Ishikawa (cell line): ENCODE measurements around the gene DBF4B.

ENCODE experiments used
- CEBPB ChIP-seq: IDR thresholded peaks from 2 replicates; pipeline ENCODE4 v1.6.1; 2012
- CREB1 ChIP-seq: IDR thresholded peaks from 2 replicates; pipeline ENCODE4 v1.6.1; 2012; ENCODE audit warnings: low read depth
- EGR1 ChIP-seq: IDR thresholded peaks from 2 replicates; pipeline ENCODE4 v1.6.1; 2012
- EP300 ChIP-seq: IDR thresholded peaks from 2 replicates; pipeline ENCODE4 v1.6.1; 2012; ENCODE audit warnings: borderline replicate concordance
- FOXM1 ChIP-seq: IDR thresholded peaks from 2 replicates; pipeline ENCODE4 v1.6.1; 2012; ENCODE audit warnings: low read depth, borderline replicate concordance
- NFIC ChIP-seq: IDR thresholded peaks from 2 replicates; pipeline ENCODE4 v1.6.1; 2012
- RAD21 ChIP-seq: IDR thresholded peaks from 2 replicates; pipeline ENCODE4 v1.6.1; 2012; ENCODE audit warnings: low read depth
- TAF1 ChIP-seq: IDR thresholded peaks from 2 replicates; pipeline ENCODE4 v1.6.1; 2012; ENCODE audit warnings: low read depth, mild to moderate bottlenecking
- TCF12 ChIP-seq: IDR thresholded peaks from 2 replicates; pipeline ENCODE4 v1.6.1; 2012; ENCODE audit warnings: low read depth
- TEAD4 ChIP-seq: IDR thresholded peaks from 2 replicates; pipeline ENCODE4 v1.6.1; 2012
- USF1 ChIP-seq: IDR thresholded peaks from 2 replicates; pipeline ENCODE4 v1.6.1; 2012
- YY1 ChIP-seq: IDR thresholded peaks from 2 replicates; pipeline ENCODE4 v1.6.1; 2012; ENCODE audit warnings: low read depth
- TF ChIP-seq, protein P1 (sequence below): IDR thresholded peaks from 2 replicates; pipeline ENCODE4 v1.6.1; 2012; ENCODE audit warnings: low read depth, mild to moderate bottlenecking
- TF ChIP-seq, protein P2 (sequence below): IDR thresholded peaks from 2 replicates; pipeline ENCODE4 v1.6.1; 2012

The DBF4B gene

GRCh38 chr17:44777394-44778348 is 69.2 kb downstream of the DBF4B start:
- no peak for TF ChIP-seq CREB1
- no peak for TF ChIP-seq EP300
- TF ChIP-seq TCF12 = no peak
- no peak for TF ChIP-seq TAF1
- no peak for TF ChIP-seq EGR1
- no peak for TF ChIP-seq FOXM1
- TF ChIP-seq TEAD4 = no peak
- TF ChIP-seq, protein P1, sequence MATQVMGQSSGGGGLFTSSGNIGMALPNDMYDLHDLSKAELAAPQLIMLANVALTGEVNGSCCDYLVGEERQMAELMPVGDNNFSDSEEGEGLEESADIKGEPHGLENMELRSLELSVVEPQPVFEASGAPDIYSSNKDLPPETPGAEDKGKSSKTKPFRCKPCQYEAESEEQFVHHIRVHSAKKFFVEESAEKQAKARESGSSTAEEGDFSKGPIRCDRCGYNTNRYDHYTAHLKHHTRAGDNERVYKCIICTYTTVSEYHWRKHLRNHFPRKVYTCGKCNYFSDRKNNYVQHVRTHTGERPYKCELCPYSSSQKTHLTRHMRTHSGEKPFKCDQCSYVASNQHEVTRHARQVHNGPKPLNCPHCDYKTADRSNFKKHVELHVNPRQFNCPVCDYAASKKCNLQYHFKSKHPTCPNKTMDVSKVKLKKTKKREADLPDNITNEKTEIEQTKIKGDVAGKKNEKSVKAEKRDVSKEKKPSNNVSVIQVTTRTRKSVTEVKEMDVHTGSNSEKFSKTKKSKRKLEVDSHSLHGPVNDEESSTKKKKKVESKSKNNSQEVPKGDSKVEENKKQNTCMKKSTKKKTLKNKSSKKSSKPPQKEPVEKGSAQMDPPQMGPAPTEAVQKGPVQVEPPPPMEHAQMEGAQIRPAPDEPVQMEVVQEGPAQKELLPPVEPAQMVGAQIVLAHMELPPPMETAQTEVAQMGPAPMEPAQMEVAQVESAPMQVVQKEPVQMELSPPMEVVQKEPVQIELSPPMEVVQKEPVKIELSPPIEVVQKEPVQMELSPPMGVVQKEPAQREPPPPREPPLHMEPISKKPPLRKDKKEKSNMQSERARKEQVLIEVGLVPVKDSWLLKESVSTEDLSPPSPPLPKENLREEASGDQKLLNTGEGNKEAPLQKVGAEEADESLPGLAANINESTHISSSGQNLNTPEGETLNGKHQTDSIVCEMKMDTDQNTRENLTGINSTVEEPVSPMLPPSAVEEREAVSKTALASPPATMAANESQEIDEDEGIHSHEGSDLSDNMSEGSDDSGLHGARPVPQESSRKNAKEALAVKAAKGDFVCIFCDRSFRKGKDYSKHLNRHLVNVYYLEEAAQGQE = no peak
- no peak for TF ChIP-seq USF1
- TF ChIP-seq, protein P2, sequence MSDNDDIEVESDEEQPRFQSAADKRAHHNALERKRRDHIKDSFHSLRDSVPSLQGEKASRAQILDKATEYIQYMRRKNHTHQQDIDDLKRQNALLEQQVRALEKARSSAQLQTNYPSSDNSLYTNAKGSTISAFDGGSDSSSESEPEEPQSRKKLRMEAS = no peak

GRCh38 chr17:44778656-44779210 is 70.3 kb downstream of the DBF4B start:
- no peak for TF ChIP-seq CREB1
- TF ChIP-seq USF1 = peak; percentile 41; the same call in 1 of the 2 replicates

- peak; percentile 68; the same call in 1 of the 2 replicates for TF ChIP-seq CREB1
- TF ChIP-seq, protein P2 = 0 out of 2 replicates have a peak, but pooled peaks have one; percentile 13
- no peak for TF ChIP-seq TAF1
- no peak for TF ChIP-seq EP300
- TF ChIP-seq FOXM1 = no peak
- TF ChIP-seq NFIC = no peak
- no peak for TF ChIP-seq YY1
- TF ChIP-seq RAD21 = peak; percentile 73
- no peak for TF ChIP-seq CEBPB
- TF ChIP-seq USF1 = no peak
These were observed 71.0 kb downstream of the DBF4B start for GRCh38 chr17:44779211-44780025.

DNA sequence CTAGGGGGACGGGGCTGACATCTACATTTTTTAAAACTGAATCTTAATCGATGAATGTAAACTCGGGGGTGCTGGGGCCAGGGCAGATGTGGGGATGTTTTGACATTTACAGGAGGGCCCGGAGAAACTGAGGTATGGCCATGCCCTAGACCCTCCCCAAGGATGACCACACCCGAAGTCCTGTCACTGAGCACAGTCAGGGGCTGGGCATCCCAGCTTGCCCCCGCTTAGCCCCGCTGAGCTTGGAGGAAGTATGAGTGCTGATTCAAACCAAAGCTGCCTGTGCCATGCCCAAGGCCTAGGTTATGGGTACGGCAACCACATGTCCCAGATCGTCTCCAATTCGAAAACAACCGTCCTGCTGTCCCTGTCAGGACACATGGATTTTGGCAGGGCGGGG is 71.7 kb downstream of the DBF4B start:
- TF ChIP-seq, protein P1 = no peak
- no peak for TF ChIP-seq CEBPB
- TF ChIP-seq CREB1 = no peak
- no peak for TF ChIP-seq NFIC
- no peak for TF ChIP-seq TAF1
- no peak for TF ChIP-seq TEAD4
- no peak for TF ChIP-seq FOXM1
- TF ChIP-seq TCF12 = no peak
- TF ChIP-seq, protein P2 = no peak
- TF ChIP-seq EGR1 = no peak
- TF ChIP-seq EP300 = no peak
